ENCODE results near the gene TLE4. TPM values are rescaled to one million over a fixed set of nuclear protein-coding genes. Genes with fewer than 3 reads are reported as not detected.

Gene TLE4
- total and polyA plus RNA-seq, 2 experiments from 2014 or later: 45.8 to 72.9 TPM

DNA sequence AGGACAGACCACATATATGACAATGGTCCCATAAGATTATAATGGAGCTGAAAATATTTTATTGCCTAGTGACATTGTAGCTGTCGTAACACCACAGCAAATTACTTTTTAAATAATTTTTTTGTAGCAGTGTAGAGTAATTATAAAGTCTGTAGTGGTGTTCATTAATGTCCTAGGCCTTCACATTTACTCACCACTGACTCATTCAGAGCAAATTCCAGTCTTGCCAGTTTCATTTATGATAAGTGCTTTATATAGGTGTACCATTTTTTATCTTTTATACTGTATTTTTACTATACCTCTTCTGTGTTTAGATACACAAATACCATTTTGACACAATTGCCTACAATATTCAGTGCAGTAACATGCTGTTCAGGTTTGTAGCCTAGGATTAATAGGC lies 67.6 kb downstream of the TLE4 start:
- H4K20me1 ChIP-seq (replicated peaks; ENCODE audit: insufficient read depth): peaks cover 8% of the 10 kb centered on the region
- DNase-seq (ENCODE audit: low spot score): no peak
- H3K9me2 ChIP-seq (ENCODE audit: insufficient read depth): no peaks in the 10 kb centered on the region
- no peaks in the 10 kb centered on the region for H3K27me3 ChIP-seq (ENCODE audit: insufficient read depth)
- Mint-ChIP-seq H3K36me3 (ENCODE audit: low read depth) (peaks cover 21% of the 10 kb centered on the region), H3K4me3 (no peak overlapping the region), H3K27ac (no peak overlapping the region), H3K4me1 (peaks cover 4% of the 10 kb centered on the region; the same call in 2 of the 3 replicates), H3K27me3 (ENCODE audit: insufficient read depth, low read depth, poor library complexity) (peaks cover 2% of the 10 kb centered on the region), H3K9me3 (peaks cover 6% of the 10 kb centered on the region; the same call in 2 of the 3 replicates)
- H3K4me1 ChIP-seq (ENCODE audit: insufficient read depth): no peaks in the 10 kb centered on the region; the same call in 1 of the 2 replicates
- peaks cover 38% of the 10 kb centered on the region for H3K79me2 ChIP-seq (replicated peaks; ENCODE audit: insufficient read depth)
- no peaks in the 10 kb centered on the region for H3F3A ChIP-seq (replicated peaks; ENCODE audit: low read depth)
- ATAC-seq: no peak
- H3K27ac ChIP-seq (ENCODE audit: low read depth): no peak overlapping the region
- TF ChIP-seq, protein P1, sequence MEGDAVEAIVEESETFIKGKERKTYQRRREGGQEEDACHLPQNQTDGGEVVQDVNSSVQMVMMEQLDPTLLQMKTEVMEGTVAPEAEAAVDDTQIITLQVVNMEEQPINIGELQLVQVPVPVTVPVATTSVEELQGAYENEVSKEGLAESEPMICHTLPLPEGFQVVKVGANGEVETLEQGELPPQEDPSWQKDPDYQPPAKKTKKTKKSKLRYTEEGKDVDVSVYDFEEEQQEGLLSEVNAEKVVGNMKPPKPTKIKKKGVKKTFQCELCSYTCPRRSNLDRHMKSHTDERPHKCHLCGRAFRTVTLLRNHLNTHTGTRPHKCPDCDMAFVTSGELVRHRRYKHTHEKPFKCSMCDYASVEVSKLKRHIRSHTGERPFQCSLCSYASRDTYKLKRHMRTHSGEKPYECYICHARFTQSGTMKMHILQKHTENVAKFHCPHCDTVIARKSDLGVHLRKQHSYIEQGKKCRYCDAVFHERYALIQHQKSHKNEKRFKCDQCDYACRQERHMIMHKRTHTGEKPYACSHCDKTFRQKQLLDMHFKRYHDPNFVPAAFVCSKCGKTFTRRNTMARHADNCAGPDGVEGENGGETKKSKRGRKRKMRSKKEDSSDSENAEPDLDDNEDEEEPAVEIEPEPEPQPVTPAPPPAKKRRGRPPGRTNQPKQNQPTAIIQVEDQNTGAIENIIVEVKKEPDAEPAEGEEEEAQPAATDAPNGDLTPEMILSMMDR (conservative IDR thresholded peaks at IDR 0.05; ENCODE audit: low read depth in 2 of 2): no peak
- no peak for TF ChIP-seq ZNF114 (CRISPR knock-in tag; IDR thresholded peaks at IDR 0.05)
- TF ChIP-seq POLR2AphosphoS5 (IDR thresholded peaks at IDR 0.05; ENCODE audit: low read depth): no peak
- TF ChIP-seq, protein P2, sequence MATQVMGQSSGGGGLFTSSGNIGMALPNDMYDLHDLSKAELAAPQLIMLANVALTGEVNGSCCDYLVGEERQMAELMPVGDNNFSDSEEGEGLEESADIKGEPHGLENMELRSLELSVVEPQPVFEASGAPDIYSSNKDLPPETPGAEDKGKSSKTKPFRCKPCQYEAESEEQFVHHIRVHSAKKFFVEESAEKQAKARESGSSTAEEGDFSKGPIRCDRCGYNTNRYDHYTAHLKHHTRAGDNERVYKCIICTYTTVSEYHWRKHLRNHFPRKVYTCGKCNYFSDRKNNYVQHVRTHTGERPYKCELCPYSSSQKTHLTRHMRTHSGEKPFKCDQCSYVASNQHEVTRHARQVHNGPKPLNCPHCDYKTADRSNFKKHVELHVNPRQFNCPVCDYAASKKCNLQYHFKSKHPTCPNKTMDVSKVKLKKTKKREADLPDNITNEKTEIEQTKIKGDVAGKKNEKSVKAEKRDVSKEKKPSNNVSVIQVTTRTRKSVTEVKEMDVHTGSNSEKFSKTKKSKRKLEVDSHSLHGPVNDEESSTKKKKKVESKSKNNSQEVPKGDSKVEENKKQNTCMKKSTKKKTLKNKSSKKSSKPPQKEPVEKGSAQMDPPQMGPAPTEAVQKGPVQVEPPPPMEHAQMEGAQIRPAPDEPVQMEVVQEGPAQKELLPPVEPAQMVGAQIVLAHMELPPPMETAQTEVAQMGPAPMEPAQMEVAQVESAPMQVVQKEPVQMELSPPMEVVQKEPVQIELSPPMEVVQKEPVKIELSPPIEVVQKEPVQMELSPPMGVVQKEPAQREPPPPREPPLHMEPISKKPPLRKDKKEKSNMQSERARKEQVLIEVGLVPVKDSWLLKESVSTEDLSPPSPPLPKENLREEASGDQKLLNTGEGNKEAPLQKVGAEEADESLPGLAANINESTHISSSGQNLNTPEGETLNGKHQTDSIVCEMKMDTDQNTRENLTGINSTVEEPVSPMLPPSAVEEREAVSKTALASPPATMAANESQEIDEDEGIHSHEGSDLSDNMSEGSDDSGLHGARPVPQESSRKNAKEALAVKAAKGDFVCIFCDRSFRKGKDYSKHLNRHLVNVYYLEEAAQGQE (IDR thresholded peaks at IDR 0.05; ENCODE audit: unreplicated experiment): no peak
- TF ChIP-seq JUNB (IDR thresholded peaks at IDR 0.05; ENCODE audit: unreplicated experiment): no peak
- no peak for TF ChIP-seq CREB1 (CRISPR knock-in tag; IDR thresholded peaks at IDR 0.05; ENCODE audit: low read depth)
- TF ChIP-seq, protein P3, sequence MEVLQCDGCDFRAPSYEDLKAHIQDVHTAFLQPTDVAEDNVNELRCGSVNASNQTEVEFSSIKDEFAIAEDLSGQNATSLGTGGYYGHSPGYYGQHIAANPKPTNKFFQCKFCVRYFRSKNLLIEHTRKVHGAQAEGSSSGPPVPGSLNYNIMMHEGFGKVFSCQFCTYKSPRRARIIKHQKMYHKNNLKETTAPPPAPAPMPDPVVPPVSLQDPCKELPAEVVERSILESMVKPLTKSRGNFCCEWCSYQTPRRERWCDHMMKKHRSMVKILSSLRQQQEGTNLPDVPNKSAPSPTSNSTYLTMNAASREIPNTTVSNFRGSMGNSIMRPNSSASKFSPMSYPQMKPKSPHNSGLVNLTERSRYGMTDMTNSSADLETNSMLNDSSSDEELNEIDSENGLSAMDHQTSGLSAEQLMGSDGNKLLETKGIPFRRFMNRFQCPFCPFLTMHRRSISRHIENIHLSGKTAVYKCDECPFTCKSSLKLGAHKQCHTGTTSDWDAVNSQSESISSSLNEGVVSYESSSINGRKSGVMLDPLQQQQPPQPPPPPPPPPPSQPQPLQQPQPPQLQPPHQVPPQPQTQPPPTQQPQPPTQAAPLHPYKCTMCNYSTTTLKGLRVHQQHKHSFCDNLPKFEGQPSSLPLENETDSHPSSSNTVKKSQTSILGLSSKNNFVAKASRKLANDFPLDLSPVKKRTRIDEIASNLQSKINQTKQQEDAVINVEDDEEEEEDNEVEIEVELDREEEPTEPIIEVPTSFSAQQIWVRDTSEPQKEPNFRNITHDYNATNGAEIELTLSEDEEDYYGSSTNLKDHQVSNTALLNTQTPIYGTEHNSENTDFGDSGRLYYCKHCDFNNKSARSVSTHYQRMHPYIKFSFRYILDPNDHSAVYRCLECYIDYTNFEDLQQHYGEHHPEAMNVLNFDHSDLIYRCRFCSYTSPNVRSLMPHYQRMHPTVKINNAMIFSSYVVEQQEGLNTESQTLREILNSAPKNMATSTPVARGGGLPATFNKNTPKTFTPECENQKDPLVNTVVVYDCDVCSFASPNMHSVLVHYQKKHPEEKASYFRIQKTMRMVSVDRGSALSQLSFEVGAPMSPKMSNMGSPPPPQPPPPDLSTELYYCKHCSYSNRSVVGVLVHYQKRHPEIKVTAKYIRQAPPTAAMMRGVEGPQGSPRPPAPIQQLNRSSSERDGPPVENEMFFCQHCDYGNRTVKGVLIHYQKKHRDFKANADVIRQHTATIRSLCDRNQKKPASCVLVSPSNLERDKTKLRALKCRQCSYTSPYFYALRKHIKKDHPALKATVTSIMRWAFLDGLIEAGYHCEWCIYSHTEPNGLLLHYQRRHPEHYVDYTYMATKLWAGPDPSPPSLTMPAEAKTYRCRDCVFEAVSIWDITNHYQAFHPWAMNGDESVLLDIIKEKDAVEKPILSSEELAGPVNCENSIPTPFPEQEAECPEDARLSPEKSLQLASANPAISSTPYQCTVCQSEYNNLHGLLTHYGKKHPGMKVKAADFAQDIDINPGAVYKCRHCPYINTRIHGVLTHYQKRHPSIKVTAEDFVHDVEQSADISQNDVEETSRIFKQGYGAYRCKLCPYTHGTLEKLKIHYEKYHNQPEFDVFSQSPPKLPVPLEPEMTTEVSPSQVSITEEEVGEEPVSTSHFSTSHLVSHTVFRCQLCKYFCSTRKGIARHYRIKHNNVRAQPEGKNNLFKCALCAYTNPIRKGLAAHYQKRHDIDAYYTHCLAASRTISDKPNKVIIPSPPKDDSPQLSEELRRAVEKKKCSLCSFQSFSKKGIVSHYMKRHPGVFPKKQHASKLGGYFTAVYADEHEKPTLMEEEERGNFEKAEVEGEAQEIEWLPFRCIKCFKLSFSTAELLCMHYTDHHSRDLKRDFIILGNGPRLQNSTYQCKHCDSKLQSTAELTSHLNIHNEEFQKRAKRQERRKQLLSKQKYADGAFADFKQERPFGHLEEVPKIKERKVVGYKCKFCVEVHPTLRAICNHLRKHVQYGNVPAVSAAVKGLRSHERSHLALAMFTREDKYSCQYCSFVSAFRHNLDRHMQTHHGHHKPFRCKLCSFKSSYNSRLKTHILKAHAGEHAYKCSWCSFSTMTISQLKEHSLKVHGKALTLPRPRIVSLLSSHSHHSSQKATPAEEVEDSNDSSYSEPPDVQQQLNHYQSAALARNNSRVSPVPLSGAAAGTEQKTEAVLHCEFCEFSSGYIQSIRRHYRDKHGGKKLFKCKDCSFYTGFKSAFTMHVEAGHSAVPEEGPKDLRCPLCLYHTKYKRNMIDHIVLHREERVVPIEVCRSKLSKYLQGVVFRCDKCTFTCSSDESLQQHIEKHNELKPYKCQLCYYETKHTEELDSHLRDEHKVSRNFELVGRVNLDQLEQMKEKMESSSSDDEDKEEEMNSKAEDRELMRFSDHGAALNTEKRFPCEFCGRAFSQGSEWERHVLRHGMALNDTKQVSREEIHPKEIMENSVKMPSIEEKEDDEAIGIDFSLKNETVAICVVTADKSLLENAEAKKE (CRISPR knock-in tag; IDR thresholded peaks at IDR 0.05): no peak
- TF ChIP-seq STAT1 (IDR thresholded peaks at IDR 0.05; ENCODE audit: unreplicated experiment): no peak
- TF ChIP-seq ZNF331 (CRISPR knock-in tag; IDR thresholded peaks at IDR 0.05; ENCODE audit: low read depth): no peak
- no peak for TF ChIP-seq NANOG (IDR thresholded peaks at IDR 0.05; ENCODE audit: borderline replicate concordance)
- no peak for TF ChIP-seq EZH2 (IDR thresholded peaks at IDR 0.05; ENCODE audit: low read depth, unreplicated experiment)
- TF ChIP-seq EZH2phosphoT487 (IDR thresholded peaks at IDR 0.05; ENCODE audit: unreplicated experiment): no peak
- TF ChIP-seq, protein P4, sequence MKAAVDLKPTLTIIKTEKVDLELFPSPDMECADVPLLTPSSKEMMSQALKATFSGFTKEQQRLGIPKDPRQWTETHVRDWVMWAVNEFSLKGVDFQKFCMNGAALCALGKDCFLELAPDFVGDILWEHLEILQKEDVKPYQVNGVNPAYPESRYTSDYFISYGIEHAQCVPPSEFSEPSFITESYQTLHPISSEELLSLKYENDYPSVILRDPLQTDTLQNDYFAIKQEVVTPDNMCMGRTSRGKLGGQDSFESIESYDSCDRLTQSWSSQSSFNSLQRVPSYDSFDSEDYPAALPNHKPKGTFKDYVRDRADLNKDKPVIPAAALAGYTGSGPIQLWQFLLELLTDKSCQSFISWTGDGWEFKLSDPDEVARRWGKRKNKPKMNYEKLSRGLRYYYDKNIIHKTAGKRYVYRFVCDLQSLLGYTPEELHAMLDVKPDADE (IDR thresholded peaks at IDR 0.05): no peak
- no peak overlapping the region for H3K4me2 ChIP-seq
- H2AFZ ChIP-seq: no peak overlapping the region
- no peaks in the 10 kb centered on the region for H3K36me3 ChIP-seq (ENCODE audit: insufficient read depth)
- no peak overlapping the region for H3K4me3 ChIP-seq

All from GM23338 (cell line).